NB4 (cell line): ENCODE data around the gene MTMR1.
A peak's percentile ranks its signal among the peaks of the same experiment; 100 is the strongest.

Experiments
- DNase-seq: peaks from one replicate; pipeline ENCODE4 v3.0.0; 2010; ENCODE audit warnings: low read depth
- H3K4me3 ChIP-seq: one replicate; pipeline ENCODE4 v1.5.1; 2011; ENCODE audit warnings: mild to moderate bottlenecking, low read depth, low read length, moderate library complexity
- MYC ChIP-seq: IDR thresholded peaks from 2 replicates; pipeline ENCODE4 v1.6.1; 2011; ENCODE audit warnings: low read depth, low read length
- POLR2A ChIP-seq: IDR thresholded peaks from 2 replicates; pipeline ENCODE4 v1.6.1; 2011; ENCODE audit warnings: mild to moderate bottlenecking; ENCODE audit not compliant: insufficient read length; ENCODE audit errors: extremely low read depth
- TF ChIP-seq, protein P1 (sequence below): IDR thresholded peaks from 2 replicates; pipeline ENCODE4 v1.6.1; 2011; ENCODE audit warnings: low read depth, low read length
- TF ChIP-seq, protein P2 (sequence below): IDR thresholded peaks from one replicate; pipeline ENCODE4 v1.5.1; 2012; ENCODE audit warnings: low read depth, low read length

The MTMR1 gene

DNA sequence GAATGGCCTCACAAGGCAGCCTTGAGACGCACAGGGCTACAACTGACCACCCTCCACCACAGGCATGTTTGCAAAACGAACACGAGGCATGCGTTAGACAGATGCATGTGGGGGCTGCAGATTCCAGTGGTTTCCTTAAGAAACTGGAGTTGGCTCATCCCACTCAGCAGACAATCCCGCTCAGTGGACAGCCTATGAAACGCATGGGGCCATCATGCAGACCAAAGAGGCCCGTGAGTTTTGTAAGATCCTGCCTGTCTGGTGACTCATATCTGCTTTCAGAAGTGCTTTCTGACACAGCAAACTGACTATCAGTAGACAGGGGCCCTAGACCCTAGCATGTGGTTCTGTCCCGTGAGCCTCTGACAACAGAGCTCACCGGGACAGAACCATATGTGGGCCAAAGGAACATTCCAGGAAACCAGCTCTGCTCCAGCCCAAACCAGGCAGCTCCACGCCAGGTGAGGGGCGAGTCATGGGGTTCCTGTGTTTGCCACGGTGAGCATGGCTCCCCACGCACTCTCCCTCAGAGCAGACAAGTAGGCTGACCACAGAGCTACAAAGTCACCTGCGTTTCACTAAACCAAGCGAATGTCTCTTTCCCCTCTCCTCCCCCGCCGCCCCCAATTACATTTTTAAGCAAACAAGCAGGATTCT lies 74.4 kb downstream of the MTMR1 start:
- TF ChIP-seq, protein P1, sequence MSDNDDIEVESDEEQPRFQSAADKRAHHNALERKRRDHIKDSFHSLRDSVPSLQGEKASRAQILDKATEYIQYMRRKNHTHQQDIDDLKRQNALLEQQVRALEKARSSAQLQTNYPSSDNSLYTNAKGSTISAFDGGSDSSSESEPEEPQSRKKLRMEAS: peak; percentile 92
- TF ChIP-seq MYC (peak; percentile 91), POLR2A (no peak)
- TF ChIP-seq, protein P2, sequence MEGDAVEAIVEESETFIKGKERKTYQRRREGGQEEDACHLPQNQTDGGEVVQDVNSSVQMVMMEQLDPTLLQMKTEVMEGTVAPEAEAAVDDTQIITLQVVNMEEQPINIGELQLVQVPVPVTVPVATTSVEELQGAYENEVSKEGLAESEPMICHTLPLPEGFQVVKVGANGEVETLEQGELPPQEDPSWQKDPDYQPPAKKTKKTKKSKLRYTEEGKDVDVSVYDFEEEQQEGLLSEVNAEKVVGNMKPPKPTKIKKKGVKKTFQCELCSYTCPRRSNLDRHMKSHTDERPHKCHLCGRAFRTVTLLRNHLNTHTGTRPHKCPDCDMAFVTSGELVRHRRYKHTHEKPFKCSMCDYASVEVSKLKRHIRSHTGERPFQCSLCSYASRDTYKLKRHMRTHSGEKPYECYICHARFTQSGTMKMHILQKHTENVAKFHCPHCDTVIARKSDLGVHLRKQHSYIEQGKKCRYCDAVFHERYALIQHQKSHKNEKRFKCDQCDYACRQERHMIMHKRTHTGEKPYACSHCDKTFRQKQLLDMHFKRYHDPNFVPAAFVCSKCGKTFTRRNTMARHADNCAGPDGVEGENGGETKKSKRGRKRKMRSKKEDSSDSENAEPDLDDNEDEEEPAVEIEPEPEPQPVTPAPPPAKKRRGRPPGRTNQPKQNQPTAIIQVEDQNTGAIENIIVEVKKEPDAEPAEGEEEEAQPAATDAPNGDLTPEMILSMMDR: no peak
- peak overlapping the region; percentile 34 for H3K4me3 ChIP-seq
- peak; percentile 96 for DNase-seq

DNA sequence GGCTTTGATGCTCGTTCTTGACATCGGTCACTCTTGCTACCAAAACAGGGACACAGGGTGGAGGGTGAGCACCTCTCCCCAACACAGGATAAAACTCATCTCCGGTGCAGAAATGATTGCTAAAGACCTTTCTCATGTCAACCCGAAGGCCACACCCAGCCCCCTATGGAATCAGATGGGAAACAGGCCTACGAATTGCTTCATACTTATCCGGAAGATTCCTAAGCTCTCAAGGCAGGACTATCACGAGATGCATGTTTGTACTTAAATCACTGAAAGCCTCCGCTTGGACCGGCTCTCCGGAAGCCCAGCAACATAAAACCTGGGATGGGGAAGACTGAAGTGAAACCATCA lies 74.9 kb downstream of the MTMR1 start:
- peak; percentile 73 for DNase-seq
- TF ChIP-seq POLR2A (no peak), MYC (no peak)
- TF ChIP-seq, protein P2: no peak
- TF ChIP-seq, protein P1: no peak
- peak overlapping the region; percentile 25 for H3K4me3 ChIP-seq

DNA sequence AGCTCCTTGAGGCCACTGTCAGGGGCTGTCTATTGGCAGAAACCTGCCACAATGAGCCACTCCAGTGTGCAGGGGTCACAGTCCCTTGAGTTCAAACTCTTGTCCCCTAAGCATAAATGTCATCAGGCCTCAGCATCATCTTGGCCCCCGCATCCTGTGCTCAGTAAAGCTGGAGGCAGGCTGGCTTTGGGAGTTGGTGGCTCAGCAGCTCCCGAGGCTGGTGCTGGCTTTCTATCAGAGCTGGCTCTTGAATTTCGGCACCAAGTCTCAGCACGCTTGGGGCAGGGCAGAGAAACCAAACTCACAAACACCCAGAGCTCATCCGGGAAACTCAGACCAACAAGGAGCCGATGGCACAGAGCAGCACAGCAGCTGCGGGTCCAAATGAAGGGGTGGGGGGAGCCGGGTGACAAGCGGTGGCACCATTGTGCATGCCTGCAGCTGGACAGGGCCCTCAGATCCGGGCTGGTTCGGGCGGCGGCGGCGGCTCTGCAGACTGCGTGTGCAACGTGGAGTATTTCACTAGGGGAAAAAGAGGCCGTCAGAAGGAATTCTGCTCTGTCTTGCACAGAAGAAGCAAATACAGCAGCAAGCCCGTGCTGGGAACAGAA lies 75.5 kb downstream of the MTMR1 start:
- TF ChIP-seq POLR2A (no peak), MYC (no peak)
- TF ChIP-seq, protein P2: no peak
- TF ChIP-seq, protein P1: no peak
- DNase-seq: no peak
- no peak overlapping the region for H3K4me3 ChIP-seq

DNA sequence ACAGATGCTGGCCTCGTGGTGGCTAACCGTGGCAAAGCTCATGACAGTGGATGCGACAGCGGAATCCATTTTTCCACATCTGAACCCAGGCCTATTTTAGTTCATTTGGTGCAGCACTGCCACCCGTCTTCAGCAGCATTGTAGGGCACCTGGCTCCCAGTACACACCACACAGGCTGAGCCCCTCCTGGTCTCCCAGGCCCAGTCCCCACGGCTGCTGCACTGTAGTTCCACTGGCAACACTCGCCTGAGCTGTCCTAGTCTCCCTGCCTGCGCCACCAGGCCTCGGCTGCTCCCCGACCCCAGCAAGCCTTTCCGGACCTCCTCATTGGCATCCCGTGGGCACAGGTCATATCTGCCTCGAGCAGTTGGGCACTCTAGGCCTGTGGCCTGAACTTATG lies 76.2 kb downstream of the MTMR1 start:
- TF ChIP-seq, protein P2: no peak
- TF ChIP-seq POLR2A (no peak), MYC (no peak)
- TF ChIP-seq, protein P1: no peak
- H3K4me3 ChIP-seq: no peak overlapping the region
- no peak for DNase-seq

DNA sequence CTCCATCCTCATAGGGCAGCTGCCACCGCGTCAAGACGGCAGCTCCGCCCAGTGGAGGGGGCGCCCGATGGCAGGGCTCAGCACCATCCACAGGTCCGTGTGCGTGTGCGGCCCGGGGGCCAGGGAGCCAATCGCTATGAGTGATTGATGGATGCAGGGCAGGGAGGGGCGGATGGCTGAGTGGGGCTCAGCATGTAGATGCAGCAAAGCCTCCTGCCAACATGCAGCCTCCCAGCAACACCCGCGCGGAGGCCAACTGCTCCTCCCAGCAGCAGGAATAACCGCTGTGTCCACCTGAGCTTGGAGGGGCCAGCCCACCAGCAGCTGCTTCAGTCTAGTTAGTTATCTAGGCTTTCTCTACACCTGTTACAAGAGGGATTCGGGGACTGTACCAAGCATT lies 77.4 kb downstream of the MTMR1 start:
- TF ChIP-seq, protein P2: no peak
- TF ChIP-seq, protein P1: no peak
- TF ChIP-seq POLR2A: no peak
- TF ChIP-seq MYC: no peak
- H3K4me3 ChIP-seq: no peak overlapping the region
- DNase-seq: no peak
